ENCODE results near the gene C15orf61.

- TF ChIP-seq CTCF (IDR thresholded peaks at IDR 0.05) (no peak), POLR2A (IDR thresholded peaks at IDR 0.05) (no peak), EP300 (IDR thresholded peaks at IDR 0.05) (no peak)
Observed at GRCh38 chr15:67544475-67544874, 23.5 kb downstream of the C15orf61 start.

All from tibial nerve (tissue), 4 donors.